GM19467 (cell line): ENCODE results near the gene USP34.

Source experiments
- ATAC-seq: cut with Tn5 transposase; IDR thresholded peaks from one replicate; pipeline ENCODE4 v1.9.1; 2021; ENCODE audit warnings: mild to moderate bottlenecking, moderate library complexity; ENCODE audit not compliant: unreplicated experiment

USP34 gene

DNA sequence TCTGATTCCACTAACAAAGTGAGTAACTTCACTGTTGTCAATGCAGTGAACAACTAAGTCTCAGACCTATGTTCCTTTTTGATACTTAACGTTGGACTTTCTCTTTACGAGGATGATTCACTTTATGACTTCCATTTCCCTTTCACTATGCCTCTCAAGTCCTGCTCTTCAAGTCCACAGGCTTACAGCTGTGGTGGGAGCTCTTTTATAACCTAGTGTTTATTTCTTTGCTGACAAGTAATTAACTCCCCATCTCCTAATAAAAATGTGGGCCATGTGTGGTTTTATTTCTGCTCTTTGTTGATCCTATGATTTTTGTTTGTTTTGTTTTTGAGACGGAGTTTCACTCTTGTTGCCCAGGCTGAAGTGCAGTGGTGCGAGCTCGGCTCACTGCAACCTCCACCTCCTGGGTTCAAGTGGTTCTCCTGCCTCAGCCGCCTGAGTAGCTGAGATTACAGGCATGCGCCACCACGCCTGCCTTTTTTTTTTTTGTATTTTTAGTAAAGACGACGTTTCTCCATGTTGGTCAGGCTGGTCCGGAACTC lies 142.1 kb downstream of the USP34 start:
- no peak for ATAC-seq

DNA sequence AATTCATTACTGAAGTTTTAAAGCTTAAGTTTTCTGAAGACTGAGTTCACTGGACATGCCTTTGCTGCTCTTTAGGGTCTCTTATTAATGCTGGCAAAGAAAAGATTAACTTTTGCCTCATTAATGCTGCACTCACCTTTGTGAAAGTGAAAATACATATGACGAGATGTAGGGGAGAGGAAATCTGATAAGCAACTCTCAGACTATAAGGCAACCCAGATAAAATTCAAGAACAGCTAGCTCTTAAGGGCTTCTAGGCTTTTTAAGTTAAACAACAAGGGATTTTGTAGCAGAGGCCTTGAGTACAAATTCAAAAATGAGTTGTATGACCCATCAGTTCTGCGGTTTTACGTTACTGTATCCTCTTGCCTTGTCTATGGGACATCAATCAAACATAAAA lies 143.7 kb downstream of the USP34 start:
- ATAC-seq, result no peak

DNA sequence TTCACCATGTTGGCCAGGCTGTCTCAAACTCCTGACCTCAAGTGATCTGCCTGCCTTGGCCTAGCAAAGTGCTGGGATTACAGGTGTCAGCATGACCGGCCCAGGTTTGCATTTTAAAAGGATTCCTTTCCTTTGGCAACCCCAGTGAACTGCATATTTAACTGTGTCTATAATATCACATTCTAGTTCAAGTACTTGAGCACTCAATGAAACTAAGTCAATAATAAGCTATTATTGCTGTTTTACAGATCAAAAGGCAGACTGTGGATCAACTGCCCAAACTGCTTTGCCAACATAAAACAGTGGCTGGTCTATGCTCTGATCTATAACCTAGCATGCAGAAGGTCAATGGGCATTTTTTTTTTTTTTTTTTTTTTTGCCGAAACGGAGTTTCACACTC lies 144.5 kb downstream of the USP34 start:
- no peak for ATAC-seq

DNA sequence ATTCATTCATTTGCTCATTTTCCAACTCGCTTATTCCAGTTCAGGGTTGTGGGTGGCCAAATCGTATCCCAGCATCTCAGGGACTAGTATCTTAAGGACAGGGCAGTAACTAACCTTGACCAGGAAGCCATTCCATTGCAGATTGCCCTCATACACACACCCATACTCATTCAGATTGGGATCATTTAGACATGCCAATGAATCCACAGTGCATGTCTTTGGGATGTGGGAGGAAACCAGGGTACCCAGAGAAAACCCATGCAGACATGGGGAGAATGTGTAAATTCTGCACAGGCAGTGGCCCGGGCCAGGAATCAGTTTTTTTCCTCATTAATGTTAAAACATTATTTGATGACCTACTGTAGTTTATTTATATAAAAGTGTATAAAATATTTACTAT lies 150.7 kb downstream of the USP34 start:
- no peak for ATAC-seq

DNA sequence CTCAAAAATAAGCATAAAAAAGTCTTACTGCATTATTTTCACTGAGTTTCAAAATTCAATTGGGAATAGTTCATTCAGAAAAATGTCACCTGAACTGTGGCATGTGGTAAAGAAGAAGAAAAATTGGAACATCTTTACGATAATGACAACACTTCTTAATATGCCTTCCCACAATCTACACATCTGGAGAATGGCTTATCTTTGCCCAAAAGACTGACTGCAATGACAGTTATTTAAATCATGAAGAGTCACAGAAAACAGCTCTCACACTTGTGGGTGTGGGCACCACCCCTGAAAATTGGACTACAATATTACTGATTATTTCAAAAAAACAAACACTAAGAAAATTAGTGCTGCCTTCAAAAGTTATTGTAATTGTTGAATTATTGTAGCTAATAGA lies 152.3 kb downstream of the USP34 start:
- no peak for ATAC-seq

DNA sequence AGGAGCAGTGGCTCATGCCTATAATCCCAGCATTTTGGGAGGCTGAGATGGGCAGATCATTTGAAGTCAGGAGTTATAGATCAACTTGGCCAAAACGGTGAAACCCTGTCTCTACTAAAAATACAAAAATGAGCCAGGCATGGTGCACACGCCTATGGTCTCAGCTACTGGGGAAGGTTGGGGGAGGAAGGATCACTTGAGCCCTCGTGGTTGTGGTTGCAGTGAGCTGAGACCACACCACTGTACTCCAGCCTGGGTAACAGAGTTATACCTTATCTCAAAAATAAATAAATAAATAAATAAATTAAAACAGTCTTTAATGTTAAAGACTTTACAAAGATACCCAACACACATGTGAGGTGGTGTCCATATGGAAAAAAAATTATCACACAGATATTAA lies 174.9 kb downstream of the USP34 start:
- no peak for ATAC-seq

DNA sequence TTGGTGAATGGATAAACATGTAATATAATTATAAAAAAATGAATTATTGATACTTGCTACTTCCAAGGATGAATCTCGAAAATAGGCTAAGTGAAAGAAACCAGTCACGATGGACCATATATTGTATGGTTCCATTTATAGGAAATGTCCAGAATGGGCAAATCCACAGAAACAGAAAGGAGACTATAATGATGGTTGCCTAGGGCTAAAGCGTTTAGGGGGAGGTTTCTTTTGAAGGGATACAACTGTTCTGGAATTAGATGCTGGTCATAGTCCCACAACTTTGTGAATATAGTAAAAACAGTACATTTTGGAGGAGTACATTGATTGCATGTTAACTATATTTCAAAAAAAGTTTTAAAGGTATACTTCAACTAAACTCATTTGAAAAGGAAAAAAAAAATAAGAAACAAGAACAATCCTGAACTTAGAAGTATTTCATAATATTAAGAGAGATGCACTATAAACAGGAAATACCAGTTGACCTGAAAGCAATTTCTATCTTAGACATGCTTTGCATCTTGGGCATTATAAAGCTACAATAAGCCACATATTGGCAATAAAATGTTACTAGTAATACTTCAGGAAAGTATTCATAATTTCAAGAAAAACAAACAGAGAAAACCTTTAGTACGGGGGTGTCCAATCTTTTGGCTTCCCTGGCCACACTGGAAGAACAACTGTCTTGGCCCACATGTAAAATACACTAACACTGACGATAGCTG lies 178.9 kb downstream of the USP34 start:
- no peak for ATAC-seq

DNA sequence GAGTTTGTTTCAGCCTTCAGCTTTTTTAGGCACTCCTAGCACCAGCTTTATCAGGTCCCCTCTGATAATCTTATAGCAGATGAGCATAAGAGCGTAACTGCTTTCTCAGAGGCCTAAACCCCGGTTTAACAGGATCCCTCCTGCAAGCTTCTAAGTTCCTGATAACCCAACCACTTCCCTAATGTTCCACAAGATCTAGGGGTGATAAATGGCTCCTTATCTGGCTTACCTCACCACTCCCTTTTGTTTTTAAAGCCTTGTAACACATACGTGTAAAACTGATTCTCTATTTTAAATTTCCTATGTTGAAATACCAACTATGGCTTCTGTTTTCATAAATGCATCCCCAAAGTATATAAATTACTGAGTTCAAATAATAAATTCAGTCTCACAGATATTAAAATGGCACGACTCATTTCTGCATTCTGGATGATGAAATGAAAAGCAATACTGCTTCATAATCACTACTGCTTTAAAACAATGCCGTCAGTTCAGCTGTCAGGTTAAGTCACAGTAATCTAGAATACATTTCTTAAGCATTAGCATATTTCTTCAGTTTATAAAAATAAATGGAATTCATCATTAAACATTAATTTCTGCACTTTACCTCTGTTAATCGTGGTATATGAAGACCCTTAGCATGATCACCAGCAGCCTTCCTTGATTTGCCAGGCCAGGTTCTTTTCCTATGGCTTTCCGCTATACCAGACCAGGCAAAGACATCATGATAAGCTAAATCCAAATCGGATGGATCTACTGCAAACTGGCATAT lies 182.6 kb downstream of the USP34 start:
- no peak for ATAC-seq

DNA sequence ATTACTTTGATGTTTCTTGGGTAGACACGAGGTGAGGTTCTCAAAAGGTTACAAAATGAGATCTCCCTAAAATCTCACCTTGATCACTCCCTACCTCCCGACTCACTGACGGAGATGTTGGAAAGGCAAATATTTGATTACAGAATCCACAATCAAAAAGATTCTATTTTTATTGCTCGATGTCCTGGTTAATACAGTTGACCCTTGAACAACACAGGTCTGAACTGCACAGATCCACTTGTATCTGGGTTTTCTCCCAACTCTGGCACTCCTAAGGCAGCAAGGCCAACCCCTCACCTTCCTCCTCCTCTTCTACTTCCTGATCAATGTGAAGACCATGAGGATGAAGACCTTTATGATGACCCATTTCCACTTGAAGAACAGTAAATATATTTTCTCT lies 183.6 kb downstream of the USP34 start:
- no peak for ATAC-seq

DNA sequence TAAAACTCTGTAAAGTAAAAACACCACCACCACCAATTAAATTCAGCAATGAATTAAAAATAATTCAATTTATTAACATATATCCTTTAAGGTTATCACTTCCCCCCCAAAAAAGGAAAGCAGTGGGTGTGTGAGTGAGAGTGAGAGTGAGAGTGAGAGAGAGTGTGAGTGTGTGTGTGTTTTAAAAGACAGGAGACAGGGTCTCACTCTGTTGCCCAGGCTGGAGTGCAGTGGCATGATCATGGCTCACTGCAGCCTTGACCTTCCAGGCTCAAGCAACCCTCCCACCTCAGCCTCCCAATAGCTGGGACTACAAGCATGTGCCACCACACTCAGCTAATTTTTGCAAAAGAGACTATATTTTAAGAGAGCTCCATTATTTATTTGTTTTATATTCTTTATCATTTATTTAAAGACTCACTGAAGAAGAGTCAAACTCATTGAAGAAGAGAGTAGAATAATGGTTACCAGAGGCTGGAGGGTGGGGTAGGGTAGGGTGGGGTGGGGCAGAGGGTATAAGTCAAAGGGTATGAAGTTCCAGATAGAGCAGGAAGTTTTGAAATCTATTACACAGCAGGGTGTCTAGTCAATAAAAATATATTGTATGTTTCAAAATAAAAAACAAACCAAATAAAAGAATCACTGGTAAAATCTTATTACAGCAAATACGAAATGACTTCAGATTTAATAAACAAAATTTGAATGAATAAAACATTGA lies 187.3 kb downstream of the USP34 start:
- ATAC-seq, result no peak

DNA sequence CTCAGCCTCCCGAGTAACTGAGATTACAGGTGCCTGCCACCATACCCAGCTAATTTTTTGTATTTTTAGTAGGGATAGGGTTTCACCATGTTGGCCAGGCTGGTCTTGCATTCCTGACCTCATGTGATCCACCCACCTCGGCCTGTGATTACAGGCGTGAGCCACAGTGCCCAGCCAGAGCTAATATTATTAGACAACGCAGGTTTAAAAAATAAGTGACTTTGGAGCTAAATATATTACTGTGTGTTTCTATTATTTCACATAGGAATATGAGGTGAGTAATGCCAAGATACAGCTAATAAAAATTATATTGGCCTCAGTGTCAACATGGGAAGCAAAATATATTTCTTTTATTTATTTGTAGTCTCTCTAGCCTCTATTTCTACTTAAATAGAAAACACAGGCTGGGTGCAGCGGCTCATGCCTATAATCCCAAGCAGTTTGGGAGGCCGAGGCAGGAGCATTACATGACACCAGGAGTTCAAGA lies 188.7 kb downstream of the USP34 start:
- ATAC-seq, result no peak

DNA sequence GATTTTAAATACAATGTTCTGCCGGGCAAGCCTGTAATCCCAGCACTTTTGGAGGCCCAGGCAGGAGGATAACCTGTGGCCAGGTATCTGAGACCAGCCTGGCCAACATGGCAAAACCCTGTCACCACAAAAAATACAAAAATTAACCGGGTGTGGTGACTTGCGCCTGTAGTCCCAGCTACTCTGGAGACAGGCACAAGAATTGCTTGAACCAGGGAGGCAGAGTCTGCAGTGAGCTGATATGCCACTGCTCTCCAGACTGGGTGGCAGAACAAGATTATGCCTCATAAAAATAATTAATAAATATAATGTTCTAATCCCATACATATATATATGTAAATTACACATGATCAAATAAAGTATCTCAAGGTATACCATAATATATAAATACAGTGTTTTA lies 189.6 kb downstream of the USP34 start:
- no peak for ATAC-seq

DNA sequence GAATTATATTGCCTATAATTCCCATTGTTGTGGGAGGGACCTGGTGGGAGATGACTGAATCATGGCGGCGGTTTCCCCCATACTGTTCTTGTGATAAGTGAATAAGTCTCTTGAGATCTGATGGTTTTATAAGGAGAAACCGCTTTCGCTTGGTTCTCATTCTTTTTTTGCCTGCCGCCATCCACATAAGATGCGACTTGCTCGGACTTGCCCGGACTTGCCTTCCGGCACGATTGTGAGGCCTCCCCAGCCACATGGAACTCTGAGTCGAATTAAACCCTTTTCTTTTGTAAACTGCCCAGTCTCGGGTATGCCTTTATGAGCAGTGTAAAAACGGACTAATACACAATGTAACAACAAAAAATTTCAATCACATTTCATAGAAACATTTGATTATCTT lies 193.1 kb downstream of the USP34 start:
- ATAC-seq, result no peak

DNA sequence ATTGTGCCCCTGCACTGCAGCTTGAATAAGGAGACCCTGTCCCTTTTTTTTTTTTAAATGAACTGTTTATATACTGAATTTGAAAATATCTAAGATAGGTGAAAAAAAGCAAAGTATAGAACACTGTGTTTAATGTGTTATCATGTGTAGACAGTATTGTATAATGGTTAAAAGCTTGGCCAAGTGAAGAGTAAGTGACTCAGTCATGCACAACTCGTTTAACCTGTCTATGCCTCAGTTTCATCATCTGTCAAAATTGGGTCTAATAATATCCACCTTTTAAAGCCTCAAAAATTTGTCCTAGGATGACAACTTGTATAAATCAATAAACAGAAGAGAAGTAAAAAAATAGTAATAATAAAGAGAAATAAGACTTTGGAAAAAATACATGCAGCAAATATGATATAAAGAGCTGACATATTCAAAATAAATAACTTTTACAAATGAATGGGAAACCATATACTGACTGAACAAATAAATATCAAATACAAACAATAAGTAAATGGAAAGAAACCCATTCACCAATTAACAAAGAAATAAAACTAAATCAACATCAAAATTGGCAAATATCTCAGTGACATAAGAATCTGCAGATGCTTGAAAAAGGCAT lies 195.2 kb downstream of the USP34 start:
- ATAC-seq, result no peak

DNA sequence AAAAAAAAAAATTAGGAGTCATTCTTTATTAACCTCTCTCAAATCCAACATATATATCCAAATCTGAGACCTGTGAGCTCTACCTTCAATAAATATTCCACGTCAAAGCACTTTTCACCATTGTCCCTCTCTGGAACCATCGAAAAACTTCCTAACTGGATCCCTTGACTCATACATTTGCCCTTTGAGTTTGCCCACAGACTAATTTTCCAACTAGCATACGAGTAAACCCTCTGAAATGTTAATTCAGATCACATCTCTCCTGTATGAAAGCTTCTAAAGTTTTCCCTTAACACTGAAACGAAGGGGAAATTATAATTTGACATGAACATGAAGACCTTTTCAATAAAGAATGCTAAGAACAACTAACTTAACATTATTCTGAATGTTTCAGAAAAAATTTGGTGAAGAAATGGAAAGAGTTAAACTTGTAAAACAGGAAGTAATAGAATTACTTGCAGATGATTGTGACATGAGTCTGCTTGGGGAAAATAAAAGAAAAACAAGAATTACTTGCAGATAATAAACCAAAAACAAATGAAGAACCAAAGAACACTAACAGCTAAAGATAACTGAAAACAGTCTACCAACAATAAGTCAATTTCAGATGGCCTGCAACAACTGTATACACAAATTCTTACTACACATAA lies 198.3 kb downstream of the USP34 start:
- ATAC-seq, result no peak

DNA sequence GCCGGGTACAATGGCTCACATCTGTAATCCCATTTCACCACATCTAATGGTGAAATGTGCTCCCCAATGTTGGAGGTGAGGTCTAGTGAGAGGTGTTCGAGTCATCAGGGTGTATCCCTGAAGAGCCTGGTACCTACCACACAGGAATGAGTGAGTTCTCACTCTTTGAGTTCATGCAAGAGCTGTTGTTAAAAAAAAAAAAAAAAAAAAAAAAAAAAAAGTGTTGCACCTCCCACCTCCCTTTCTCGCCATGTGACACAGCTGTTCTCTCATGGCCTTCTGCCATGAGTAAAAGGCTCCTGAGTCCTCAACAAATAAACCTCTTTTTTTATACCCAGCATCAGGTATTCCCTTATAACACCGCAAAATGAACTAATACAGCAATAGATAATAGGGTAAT lies 202.6 kb downstream of the USP34 start:
- no peak for ATAC-seq

DNA sequence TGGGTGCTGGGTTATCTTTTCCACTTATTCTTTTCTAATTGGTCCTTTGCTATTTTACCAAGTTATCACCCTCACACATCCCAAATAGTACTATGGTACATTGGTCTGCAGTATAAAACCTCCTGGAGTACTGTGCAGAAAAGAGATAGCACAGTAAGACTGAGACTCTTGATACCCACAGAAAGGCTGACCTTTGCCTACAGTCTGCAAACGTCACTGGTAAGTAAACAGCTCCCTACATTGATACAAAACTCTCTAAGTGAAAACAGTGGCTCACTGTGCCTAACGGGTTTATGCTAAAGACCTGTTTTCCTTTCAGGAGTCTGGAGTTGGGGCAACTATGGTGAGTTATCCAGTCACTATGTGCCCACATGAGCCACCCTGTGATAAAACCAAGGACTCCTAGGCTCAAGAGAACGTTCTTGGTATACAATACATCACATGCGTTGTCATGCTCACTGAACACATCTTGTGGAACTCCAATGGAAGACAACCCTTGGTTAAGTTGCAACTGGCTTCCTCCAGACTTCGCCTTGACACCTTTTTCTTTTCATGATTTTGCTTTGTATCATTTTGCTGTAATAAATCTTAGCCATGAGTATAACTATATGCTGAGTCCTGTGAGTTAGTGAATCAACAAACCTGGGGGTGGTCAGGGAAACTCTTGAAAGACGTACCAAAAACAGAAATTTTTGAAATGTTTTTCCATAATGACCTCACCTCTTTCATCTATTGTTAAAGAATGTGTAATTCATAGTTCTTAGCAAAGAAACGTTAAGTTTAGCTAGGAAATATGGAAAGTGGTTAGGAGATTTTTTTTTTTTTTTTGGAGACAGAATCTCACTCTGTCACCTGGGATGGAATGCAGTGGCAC lies 204.0 kb downstream of the USP34 start:
- ATAC-seq, result no peak

DNA sequence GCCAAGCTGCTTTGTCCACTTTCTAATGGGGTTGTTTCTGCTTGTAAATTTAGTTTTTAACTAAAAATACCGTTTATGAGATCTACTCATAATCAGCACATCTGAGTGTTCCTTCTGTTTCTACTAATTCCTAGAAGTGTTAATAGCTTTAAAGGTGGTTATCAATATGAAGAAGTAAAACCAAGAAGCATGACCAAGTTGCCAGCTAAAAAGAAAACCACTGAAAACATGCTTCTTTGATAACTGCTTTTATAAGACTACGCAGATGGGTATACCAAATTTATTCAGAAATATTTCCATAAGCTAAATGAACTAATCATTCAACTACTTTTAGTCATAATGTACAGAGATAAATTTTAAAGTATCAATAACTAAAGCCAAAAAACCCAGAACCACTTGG lies 207.1 kb downstream of the USP34 start:
- ATAC-seq, result no peak

DNA sequence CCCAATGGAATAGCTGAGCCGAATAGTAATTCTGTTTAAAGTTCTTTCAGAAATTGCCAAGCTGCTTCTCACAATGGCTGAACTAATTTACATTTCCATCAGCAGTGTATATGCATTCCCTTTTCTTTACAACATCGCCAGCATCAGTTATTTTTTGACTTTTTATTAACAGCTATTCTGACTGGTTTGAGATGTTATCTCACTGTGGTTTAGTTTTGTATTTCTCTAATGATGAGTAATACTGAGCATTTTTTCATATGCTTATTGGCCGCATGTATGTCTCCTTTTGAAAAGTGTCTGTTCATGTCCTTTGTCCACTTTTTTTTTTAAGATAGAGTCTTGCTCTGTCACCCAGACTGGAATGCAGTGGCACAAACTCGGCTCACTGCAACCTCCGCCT lies 208.2 kb downstream of the USP34 start:
- ATAC-seq, result no peak

DNA sequence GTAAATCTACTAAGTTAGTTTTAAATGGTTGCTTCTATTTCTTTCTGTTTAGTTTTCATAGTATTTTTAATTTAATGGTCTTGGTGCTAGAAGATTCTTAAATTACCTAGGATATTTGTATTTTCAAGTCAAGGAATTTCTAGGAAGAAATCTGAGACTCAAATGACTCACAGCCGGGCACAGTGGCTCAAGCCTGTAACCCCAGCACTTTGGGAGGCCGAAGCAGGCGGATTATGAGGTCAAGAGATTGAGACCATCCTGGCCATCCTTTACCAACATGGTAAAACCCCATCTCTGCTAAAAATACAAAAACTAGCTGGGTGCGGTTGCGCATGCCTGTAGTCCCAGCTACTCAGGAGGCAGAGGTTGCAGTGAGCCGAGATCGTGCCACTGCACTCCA lies 213.4 kb downstream of the USP34 start:
- no peak for ATAC-seq
